Osteocyte (in vitro differentiated cells): ENCODE data around the gene GABRA5. TPM values are rescaled to one million over a fixed set of nuclear protein-coding genes. Genes with fewer than 3 reads are reported as not detected.
"Not testable (repeated sequence)": the region's sequence is repeated elsewhere in the genome, so short reads cannot be mapped to it uniquely, and the experiment has no call there.

ENCODE experiments used
- DNase-seq: peaks from one replicate; pipeline ENCODE4 v3.0.0; 2021; ENCODE audit warnings: mixed read lengths; ENCODE audit not compliant: unreplicated experiment; ENCODE audit errors: extremely low spot score
- H3K27ac Mint-ChIP-seq: one replicate; pipeline ENCODE4 v1.8.0; 2021; ENCODE audit warnings: mild to moderate bottlenecking, mixed read lengths; ENCODE audit not compliant: unreplicated experiment
- H3K27me3 Mint-ChIP-seq: one replicate; pipeline ENCODE4 v1.8.0; 2021; ENCODE audit warnings: mixed read lengths; ENCODE audit not compliant: unreplicated experiment
- H3K36me3 Mint-ChIP-seq: one replicate; pipeline ENCODE4 v1.8.0; 2021; ENCODE audit warnings: mixed read lengths; ENCODE audit not compliant: unreplicated experiment
- H3K4me1 Mint-ChIP-seq: one replicate; pipeline ENCODE4 v1.8.0; 2021; ENCODE audit warnings: mixed read lengths; ENCODE audit not compliant: unreplicated experiment
- H3K4me3 Mint-ChIP-seq: one replicate; pipeline ENCODE4 v1.8.0; 2021; ENCODE audit warnings: mild to moderate bottlenecking, moderate library complexity, mixed read lengths; ENCODE audit not compliant: unreplicated experiment
- H3K9me3 Mint-ChIP-seq: one replicate; pipeline ENCODE4 v1.8.0; 2021; ENCODE audit warnings: mixed read lengths; ENCODE audit not compliant: unreplicated experiment
- CTCF ChIP-seq: fragments of 200-600 bp; sonication (generic); IDR thresholded peaks from 2 replicates; pipeline ENCODE4 v1.5.0; 2021; ENCODE audit warnings: antibody characterized with exemption, mild to moderate bottlenecking, moderate library complexity
- total RNA-seq: library from RNA; stranded (reverse); gene quantifications from 2 replicates; pipeline ENCODE4 v1.2.1, GENCODE V29; 2021

GABRA5 gene
- total RNA-seq, 1 donor from 2014 or later, result not detected

GRCh38 chr15:26893351-26894065 is 26.6 kb downstream of the GABRA5 start:
- no peak for TF ChIP-seq CTCF
- Mint-ChIP-seq H3K9me3 (no peaks in the 10 kb centered on the region), H3K36me3 (no peaks in the 10 kb centered on the region), H3K27ac (no peak overlapping the region), H3K4me1 (no peaks in the 10 kb centered on the region), H3K27me3 (peaks cover 4% of the 10 kb centered on the region), H3K4me3 (no peak overlapping the region)
- no peak for DNase-seq

GRCh38 chr15:26894181-26894580 is 27.3 kb downstream of the GABRA5 start:
- peaks cover 3% of the 10 kb centered on the region for H3K9me3 Mint-ChIP-seq
- H3K27ac Mint-ChIP-seq, result no peak overlapping the region
- H3K4me3 Mint-ChIP-seq, result no peak overlapping the region
- TF ChIP-seq CTCF, result no peak
- no peaks in the 10 kb centered on the region for H3K4me1 Mint-ChIP-seq
- DNase-seq, result no peak
- no peaks in the 10 kb centered on the region for H3K36me3 Mint-ChIP-seq
- no peaks in the 10 kb centered on the region for H3K27me3 Mint-ChIP-seq

GRCh38 chr15:26895346-26895745 is 28.5 kb downstream of the GABRA5 start:
- H3K4me3 Mint-ChIP-seq, H3K4me1 Mint-ChIP-seq, DNase-seq: not testable (repeated sequence)

GRCh38 chr15:26899658-26900057 is 32.8 kb downstream of the GABRA5 start:
- H3K27me3 Mint-ChIP-seq, result no peaks in the 10 kb centered on the region
- peaks cover 24% of the 10 kb centered on the region for H3K9me3 Mint-ChIP-seq
- no peaks in the 10 kb centered on the region for H3K36me3 Mint-ChIP-seq
- H3K4me3 Mint-ChIP-seq, result no peak overlapping the region
- no peak overlapping the region for H3K27ac Mint-ChIP-seq
- no peak for TF ChIP-seq CTCF
- no peak for DNase-seq
- H3K4me1 Mint-ChIP-seq, result no peaks in the 10 kb centered on the region

More at GRCh38 chr15:26895346-26895745, 28.5 kb downstream of the GABRA5 start:
- H3K27me3 Mint-ChIP-seq, H3K36me3 Mint-ChIP-seq, H3K27ac Mint-ChIP-seq, H3K9me3 Mint-ChIP-seq: not testable (repeated sequence)

GRCh38 chr15:26901041-26901440 is 34.2 kb downstream of the GABRA5 start:
- no peak overlapping the region for H3K27ac Mint-ChIP-seq
- H3K9me3 Mint-ChIP-seq, result peaks cover 31% of the 10 kb centered on the region
- no peak overlapping the region for H3K4me3 Mint-ChIP-seq
- H3K4me1 Mint-ChIP-seq, result no peaks in the 10 kb centered on the region
- TF ChIP-seq CTCF, result no peak
- no peaks in the 10 kb centered on the region for H3K27me3 Mint-ChIP-seq
- no peaks in the 10 kb centered on the region for H3K36me3 Mint-ChIP-seq
- DNase-seq, result no peak
